ENCODE results near the gene C11orf16. TPM values are rescaled to one million over a fixed set of nuclear protein-coding genes. Genes with fewer than 3 reads are reported as not detected.
"Not testable (repeated sequence)": the region's sequence is repeated elsewhere in the genome, so short reads cannot be mapped to it uniquely, and the experiment has no call there.

The C11orf16 gene
- not detected for polyA plus RNA-seq (2013, experiment 1 of 2)
- polyA plus RNA-seq (2013, experiment 2 of 2) = not detected

GRCh38 chr11:8932564-8933180, at the start of gene C11orf16:
C11orf16 (minus strand) TSS chr11:8932947; CDS start chr11:8932308, 639 bp downstream.
- WGBS, 2 experiments (ENCODE audit: insufficient coverage in 2 of 2) = 79 to 81% methylated on average over 6 to 12 of the region's 12 CpGs
- Histone ChIP-seq H3K4me3 (ENCODE audit: extremely low read depth, insufficient read depth, low read length, poor library complexity, severe bottlenecking) (no peak within 1 kb of the TSS), H3K4me1 (ENCODE audit: control insufficient read depth, insufficient read depth, low read length, poor library complexity, severe bottlenecking) (peaks cover 32% of the 10 kb centered on the region), H3K27ac (ENCODE audit: low read depth, low read length, severe bottlenecking) (peak within 1 kb of the TSS; percentile 1), H3K36me3 (ENCODE audit: control insufficient read depth, insufficient read depth, low read length) (no peaks in the 10 kb centered on the region), H3K9me3 (ENCODE audit: control insufficient read depth, low read length) (no peaks in the 10 kb centered on the region)

DNA sequence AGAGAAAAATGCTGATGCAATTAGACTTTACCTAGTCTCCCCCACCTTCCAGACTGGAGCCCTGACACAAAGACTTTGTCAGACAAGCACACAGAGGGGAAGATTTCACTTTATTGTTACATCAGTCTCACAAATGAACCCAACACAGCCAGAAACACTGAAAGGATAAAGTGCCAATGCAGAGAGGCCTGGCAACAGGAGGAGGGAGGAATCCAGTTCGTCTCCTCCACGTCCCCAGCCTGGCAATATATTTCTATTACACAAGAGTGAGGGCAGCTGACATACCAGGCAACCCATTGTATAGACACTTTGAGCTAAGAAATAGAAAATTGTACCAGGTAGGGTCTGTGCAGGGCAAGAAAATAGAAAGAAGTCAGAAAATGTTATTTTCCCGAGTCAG, 47.7 kb upstream of the C11orf16 start:
- Histone ChIP-seq H3K9me3 (ENCODE audit: control insufficient read depth, low read length) (no peaks in the 10 kb centered on the region), H3K4me1 (ENCODE audit: control insufficient read depth, insufficient read depth, low read length, poor library complexity, severe bottlenecking) (no peaks in the 10 kb centered on the region), H3K27ac (ENCODE audit: low read depth, low read length, severe bottlenecking) (no peak overlapping the region), H3K4me3 (ENCODE audit: extremely low read depth, insufficient read depth, low read length, poor library complexity, severe bottlenecking) (no peak overlapping the region), H3K36me3 (ENCODE audit: control insufficient read depth, insufficient read depth, low read length) (no peaks in the 10 kb centered on the region)
- no CpG with 5 or more reads among the region's 3 CpGs for WGBS, 2 experiments (ENCODE audit: insufficient coverage in 2 of 2)

DNA sequence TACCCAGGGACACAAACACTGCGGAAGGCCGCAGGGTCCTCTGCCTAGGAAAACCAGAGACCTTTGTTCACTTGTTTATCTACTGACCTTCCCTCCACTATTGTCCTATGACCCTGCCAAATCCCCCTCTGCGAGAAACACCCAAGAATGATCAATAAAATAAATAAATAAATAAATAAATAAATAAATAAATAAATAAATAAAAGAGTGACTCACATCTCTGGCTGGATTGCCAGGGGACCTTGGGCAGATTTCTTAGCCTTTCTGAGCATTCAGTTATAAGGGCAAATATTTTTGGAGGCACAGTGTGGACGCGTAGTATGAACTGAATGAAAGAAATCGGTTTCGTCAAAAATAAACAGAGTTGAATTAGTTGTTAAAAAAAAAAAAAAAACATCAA, 46.6 kb upstream of the C11orf16 start:
- H3K4me1 ChIP-seq (ENCODE audit: control insufficient read depth, insufficient read depth, low read length, poor library complexity, severe bottlenecking); H3K27ac ChIP-seq (ENCODE audit: low read depth, low read length, severe bottlenecking); H3K4me3 ChIP-seq (ENCODE audit: extremely low read depth, insufficient read depth, low read length, poor library complexity, severe bottlenecking); H3K9me3 ChIP-seq (ENCODE audit: control insufficient read depth, low read length); H3K36me3 ChIP-seq (ENCODE audit: control insufficient read depth, insufficient read depth, low read length): not testable (repeated sequence)
- WGBS, 2 experiments (ENCODE audit: insufficient coverage in 2 of 2) = no CpG with 5 or more reads among the region's 7 CpGs

DNA sequence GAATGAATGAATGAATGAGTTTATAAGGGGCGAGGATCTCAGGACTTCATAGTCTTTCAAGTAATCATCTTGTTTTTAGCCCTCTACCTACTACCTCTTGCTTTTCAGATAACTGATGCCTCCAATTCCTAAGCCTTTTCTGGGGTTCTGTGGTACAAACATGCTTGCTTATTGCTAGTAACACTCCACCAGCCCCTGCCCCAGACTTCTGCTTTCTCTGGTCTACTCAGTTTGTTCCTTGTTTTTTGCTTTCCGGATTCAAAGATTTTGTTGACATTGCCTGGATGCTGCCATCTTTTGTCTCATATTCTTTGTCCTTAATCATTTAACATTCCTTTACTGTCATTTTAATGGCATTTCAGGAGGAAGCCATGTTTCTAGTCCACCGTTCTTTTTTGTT, 40.4 kb upstream of the C11orf16 start:
- no peak overlapping the region for H3K27ac ChIP-seq (ENCODE audit: low read depth, low read length, severe bottlenecking)
- H3K4me3 ChIP-seq (ENCODE audit: extremely low read depth, insufficient read depth, low read length, poor library complexity, severe bottlenecking) = no peak overlapping the region
- H3K4me1 ChIP-seq (ENCODE audit: control insufficient read depth, insufficient read depth, low read length, poor library complexity, severe bottlenecking) = no peaks in the 10 kb centered on the region
- WGBS, 2 experiments (ENCODE audit: insufficient coverage in 2 of 2) = 80 to 84% methylated on average over 2 to 3 of the region's 3 CpGs
- no peaks in the 10 kb centered on the region for H3K9me3 ChIP-seq (ENCODE audit: control insufficient read depth, low read length)
- no peaks in the 10 kb centered on the region for H3K36me3 ChIP-seq (ENCODE audit: control insufficient read depth, insufficient read depth, low read length)

DNA sequence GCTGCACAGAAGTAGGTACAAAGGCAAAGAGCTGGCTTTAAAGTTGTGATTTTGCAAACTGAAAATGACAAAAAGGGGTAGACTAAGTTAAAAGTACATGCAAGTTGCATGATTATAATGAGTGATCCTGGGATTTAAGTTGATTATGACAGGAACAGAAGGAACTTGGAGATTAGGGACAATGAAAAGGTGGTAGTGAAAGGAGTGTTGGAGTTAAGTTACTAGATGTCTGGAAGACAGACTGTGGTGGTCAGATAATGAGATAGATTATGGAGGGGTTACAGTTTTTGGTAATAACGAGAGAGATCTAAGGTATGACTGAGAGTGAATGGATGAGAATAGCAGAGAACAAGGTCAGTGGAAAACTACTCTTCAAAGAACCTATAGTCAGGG, 39.2 kb upstream of the C11orf16 start:
- whole genome bisulfite sequencing, 2 experiments (ENCODE audit: insufficient coverage in 2 of 2) = 78 to 83% methylated on average over 1 of the region's 1 CpG
- H3K27ac ChIP-seq (ENCODE audit: low read depth, low read length, severe bottlenecking) = no peak overlapping the region
- no peaks in the 10 kb centered on the region for H3K36me3 ChIP-seq (ENCODE audit: control insufficient read depth, insufficient read depth, low read length)
- H3K9me3 ChIP-seq (ENCODE audit: control insufficient read depth, low read length) = no peaks in the 10 kb centered on the region
- no peak overlapping the region for H3K4me3 ChIP-seq (ENCODE audit: extremely low read depth, insufficient read depth, low read length, poor library complexity, severe bottlenecking)
- no peaks in the 10 kb centered on the region for H3K4me1 ChIP-seq (ENCODE audit: control insufficient read depth, insufficient read depth, low read length, poor library complexity, severe bottlenecking)

DNA sequence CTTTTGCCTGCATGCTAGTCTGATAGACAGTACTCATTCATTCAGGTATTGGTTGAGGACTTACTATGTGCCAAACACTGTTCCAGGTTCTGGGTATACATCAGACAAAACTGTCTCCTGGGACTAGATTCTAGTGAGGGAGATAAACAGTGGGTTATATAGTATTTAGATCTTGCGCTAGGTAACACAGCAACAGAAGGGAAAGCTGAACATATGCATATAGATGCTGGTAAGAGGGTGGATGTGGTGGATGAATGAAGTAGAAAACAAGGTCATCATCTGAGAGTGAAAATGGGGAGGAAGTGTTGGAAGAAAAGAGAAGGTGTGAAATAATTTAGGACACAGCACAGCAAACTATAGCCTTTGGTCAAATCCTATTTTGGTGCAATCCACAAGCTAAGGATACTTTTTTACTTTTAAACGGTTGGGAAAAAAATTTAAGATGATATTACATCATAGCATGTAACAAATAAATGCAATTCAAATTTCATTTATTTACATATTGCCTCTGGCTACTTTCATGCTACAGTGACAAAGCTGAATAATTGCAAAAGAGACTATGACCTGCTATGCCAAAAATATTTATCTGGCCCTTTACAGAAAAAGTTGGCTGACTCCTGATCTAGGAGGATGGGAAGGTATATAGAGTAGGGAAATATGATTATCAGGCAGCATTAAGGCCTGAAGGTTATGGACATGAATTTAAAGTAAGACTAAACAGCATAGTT, 38.6 kb upstream of the C11orf16 start:
- H3K9me3 ChIP-seq (ENCODE audit: control insufficient read depth, low read length) = no peaks in the 10 kb centered on the region
- H3K36me3 ChIP-seq (ENCODE audit: control insufficient read depth, insufficient read depth, low read length) = no peaks in the 10 kb centered on the region
- no peak overlapping the region for H3K4me3 ChIP-seq (ENCODE audit: extremely low read depth, insufficient read depth, low read length, poor library complexity, severe bottlenecking)
- no peak overlapping the region for H3K27ac ChIP-seq (ENCODE audit: low read depth, low read length, severe bottlenecking)
- 100% methylated on average over 1 of the region's 2 CpGs for WGBS, 2 experiments (ENCODE audit: insufficient coverage in 2 of 2)
- H3K4me1 ChIP-seq (ENCODE audit: control insufficient read depth, insufficient read depth, low read length, poor library complexity, severe bottlenecking) = no peaks in the 10 kb centered on the region

- 95 to 96% methylated on average over 4 to 7 of the region's 8 CpGs for WGBS, 2 experiments (ENCODE audit: insufficient coverage in 2 of 2)
- Histone ChIP-seq H3K4me3 (ENCODE audit: extremely low read depth, insufficient read depth, low read length, poor library complexity, severe bottlenecking) (no peak overlapping the region), H3K36me3 (ENCODE audit: control insufficient read depth, insufficient read depth, low read length) (no peaks in the 10 kb centered on the region), H3K4me1 (ENCODE audit: control insufficient read depth, insufficient read depth, low read length, poor library complexity, severe bottlenecking) (peaks cover 7% of the 10 kb centered on the region), H3K9me3 (ENCODE audit: control insufficient read depth, low read length) (no peaks in the 10 kb centered on the region), H3K27ac (ENCODE audit: low read depth, low read length, severe bottlenecking) (no peak overlapping the region)
Measured at GRCh38 chr11:8967184-8967583, 34.4 kb upstream of the C11orf16 start.

GRCh38 chr11:8964324-8965320, 31.9 kb upstream of the C11orf16 start, which contains the start of gene TMEM9B:
TMEM9B (minus strand) TSS chr11:8964442; CDS start chr11:8964313, 129 bp downstream.
- 0 to 1% methylated on average over 56 to 66 of the region's 67 CpGs for WGBS, 2 experiments (ENCODE audit: insufficient coverage in 2 of 2)
- Histone ChIP-seq H3K36me3 (ENCODE audit: control insufficient read depth, insufficient read depth, low read length) (no peaks in the 10 kb centered on the region), H3K27ac (ENCODE audit: low read depth, low read length, severe bottlenecking) (peak within 1 kb of the TSS; percentile 83), H3K4me1 (ENCODE audit: control insufficient read depth, insufficient read depth, low read length, poor library complexity, severe bottlenecking) (peaks cover 7% of the 10 kb centered on the region), H3K4me3 (ENCODE audit: extremely low read depth, insufficient read depth, low read length, poor library complexity, severe bottlenecking) (peak within 1 kb of the TSS; percentile 76), H3K9me3 (ENCODE audit: control insufficient read depth, low read length) (no peaks in the 10 kb centered on the region)

DNA sequence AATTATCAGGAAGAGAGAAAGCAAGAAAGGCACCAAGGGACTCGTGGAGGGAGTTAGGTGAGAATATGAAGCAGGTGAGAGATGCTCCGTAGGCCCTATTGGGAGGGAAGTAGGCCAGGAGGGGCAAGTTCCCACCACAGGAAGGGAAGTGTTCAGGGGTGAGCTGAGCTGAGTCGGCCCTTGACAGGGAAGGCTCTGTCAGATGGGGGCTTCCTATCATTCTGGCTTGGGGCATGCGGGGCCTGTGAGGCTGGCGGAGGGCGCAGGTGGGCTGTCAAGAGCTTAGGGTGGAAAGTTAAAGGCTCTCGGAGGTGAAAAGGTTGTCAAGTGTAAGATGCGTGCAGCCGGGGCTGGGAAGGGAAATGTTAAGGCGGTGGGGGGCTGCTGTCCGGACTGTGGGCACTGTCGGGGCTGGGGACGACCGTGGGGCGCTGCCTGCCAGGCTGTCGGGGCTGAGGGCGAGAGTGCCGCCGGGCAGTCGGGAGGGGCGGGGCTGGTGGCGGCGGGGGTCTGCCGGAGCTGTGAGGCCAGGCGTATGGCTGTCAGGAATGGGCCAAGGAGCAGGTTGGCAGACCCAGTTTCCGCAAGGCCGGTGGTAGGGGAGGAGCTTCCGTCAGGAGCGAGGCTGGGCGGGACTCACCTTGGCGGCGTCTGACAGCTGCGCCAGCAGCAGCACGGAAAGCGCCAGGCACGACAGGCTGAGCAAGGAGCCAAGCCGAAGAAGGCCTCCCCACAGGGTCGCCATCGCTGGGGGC, 31.0 kb upstream of the C11orf16 start:
- WGBS, 2 experiments (ENCODE audit: insufficient coverage in 2 of 2) = 6 to 9% methylated on average over 28 to 36 of the region's 39 CpGs

GRCh38 chr11:8962841-8963240, 30.1 kb upstream of the C11orf16 start:
- Histone ChIP-seq H3K9me3 (ENCODE audit: control insufficient read depth, low read length) (no peaks in the 10 kb centered on the region), H3K4me3 (ENCODE audit: extremely low read depth, insufficient read depth, low read length, poor library complexity, severe bottlenecking) (no peak overlapping the region), H3K4me1 (ENCODE audit: control insufficient read depth, insufficient read depth, low read length, poor library complexity, severe bottlenecking) (peaks cover 12% of the 10 kb centered on the region), H3K36me3 (ENCODE audit: control insufficient read depth, insufficient read depth, low read length) (no peaks in the 10 kb centered on the region), H3K27ac (ENCODE audit: low read depth, low read length, severe bottlenecking) (no peak overlapping the region)
- whole genome bisulfite sequencing, 2 experiments (ENCODE audit: insufficient coverage in 2 of 2) = no CpG with 5 or more reads among the region's 2 CpGs

More for the DNA sequence above, 31.0 kb upstream of the C11orf16 start:
- Histone ChIP-seq H3K4me3 (ENCODE audit: extremely low read depth, insufficient read depth, low read length, poor library complexity, severe bottlenecking) (peak overlapping the region; percentile 76), H3K36me3 (ENCODE audit: control insufficient read depth, insufficient read depth, low read length) (no peaks in the 10 kb centered on the region), H3K9me3 (ENCODE audit: control insufficient read depth, low read length) (no peaks in the 10 kb centered on the region), H3K4me1 (ENCODE audit: control insufficient read depth, insufficient read depth, low read length, poor library complexity, severe bottlenecking) (peaks cover 12% of the 10 kb centered on the region), H3K27ac (ENCODE audit: low read depth, low read length, severe bottlenecking) (peak overlapping the region; percentile 83)
